HG03196 (cell line): ENCODE measurements around the gene DPF3.

ENCODE experiments used
- ATAC-seq: cut with Tn5 transposase; IDR thresholded peaks from one replicate; pipeline ENCODE4 v1.9.1; 2021; ENCODE audit not compliant: unreplicated experiment

DPF3 gene

GRCh38 chr14:72893636-72894322 lies at the start of gene DPF3:
TSS of gene DPF3 (minus strand) at chr14:72894101. CDS start at chr14:72894088, 13 bp downstream.
- peak; percentile 93 for ATAC-seq

- ATAC-seq: no peak
These were observed 49.0 kb upstream of the DPF3 start for GRCh38 chr14:72942934-72943333.

- ATAC-seq: no peak
These were observed 47.5 kb upstream of the DPF3 start for GRCh38 chr14:72941286-72941985.

GRCh38 chr14:72939630-72940029 lies 45.7 kb upstream of the DPF3 start:
- no peak for ATAC-seq

GRCh38 chr14:72932893-72933292 lies 39.0 kb upstream of the DPF3 start:
- ATAC-seq: no peak

GRCh38 chr14:72929316-72930080 lies 35.6 kb upstream of the DPF3 start:
- ATAC-seq: no peak

- ATAC-seq: no peak
These were observed 35.0 kb upstream of the DPF3 start for GRCh38 chr14:72928872-72929271.

- peak; percentile 95 for ATAC-seq
These were observed 32.6 kb upstream of the DPF3 start, which contains the start of gene DCAF4 for GRCh38 chr14:72926292-72927028. TSS of gene DCAF4 (plus strand) at chr14:72926464. CDS start at chr14:72937979, 11,515 bp downstream.

- peak; percentile 14 for ATAC-seq
These were observed 32.0 kb upstream of the DPF3 start for GRCh38 chr14:72925815-72926291.

GRCh38 chr14:72925171-72925759 lies 31.4 kb upstream of the DPF3 start:
- ATAC-seq: no peak

- ATAC-seq: no peak
These were observed 30.4 kb upstream of the DPF3 start for GRCh38 chr14:72924337-72924736.

GRCh38 chr14:72921396-72921795 lies 27.5 kb upstream of the DPF3 start:
- ATAC-seq: no peak

- no peak for ATAC-seq
These were observed 26.1 kb upstream of the DPF3 start for GRCh38 chr14:72920008-72920407.

- no peak for ATAC-seq
These were observed 23.3 kb upstream of the DPF3 start for GRCh38 chr14:72917094-72917802.

GRCh38 chr14:72916174-72916573 lies 22.3 kb upstream of the DPF3 start:
- no peak for ATAC-seq

GRCh38 chr14:72913809-72914208 lies 19.9 kb upstream of the DPF3 start:
- ATAC-seq: no peak

GRCh38 chr14:72909163-72909562 lies 15.3 kb upstream of the DPF3 start:
- no peak for ATAC-seq

GRCh38 chr14:72907886-72908285 lies 14.0 kb upstream of the DPF3 start:
- ATAC-seq: no peak

GRCh38 chr14:72906879-72907278 lies 13.0 kb upstream of the DPF3 start:
- ATAC-seq: no peak

GRCh38 chr14:72906316-72906715 lies 12.4 kb upstream of the DPF3 start:
- no peak for ATAC-seq
